RWPE2 (cell line): ENCODE measurements around the gene COMMD10.
A peak's percentile ranks its signal among the peaks of the same experiment; 100 is the strongest.

ENCODE experiments used
- ATAC-seq: fragments of 200-7000 bp; cut with Tn5 transposase; 3 replicates; pipeline ENCODE4 v1.9.1; 2021; ENCODE audit warnings: low read depth
- DNase-seq: peaks from one replicate; pipeline ENCODE4 v3.0.0-alpha.2; 2020; ENCODE audit warnings: low spot score
- H3K27ac ChIP-seq: fragments of 450-650 bp; 2 replicates; pipeline ENCODE4 v1.5.1; 2017; ENCODE audit warnings: mild to moderate bottlenecking; ENCODE audit not compliant: poor library complexity, severe bottlenecking
- H3K27me3 ChIP-seq: fragments of 250-450 bp; sonication (Bioruptor Pico); 2 replicates; pipeline ENCODE4 v1.5.1; 2021; ENCODE audit warnings: mild to moderate bottlenecking, moderate library complexity; ENCODE audit not compliant: insufficient read depth, poor library complexity, severe bottlenecking
- H3K36me3 ChIP-seq: fragments of 250-450 bp; sonication (Bioruptor Pico); 2 replicates; pipeline ENCODE4 v1.5.1; 2020; ENCODE audit warnings: low read depth, mild to moderate bottlenecking, moderate library complexity
- H3K4me1 ChIP-seq: fragments of 250-450 bp; sonication (Bioruptor Pico); 2 replicates; pipeline ENCODE4 v1.5.1; 2021; ENCODE audit warnings: mild to moderate bottlenecking, moderate library complexity; ENCODE audit not compliant: insufficient read depth, poor library complexity, severe bottlenecking
- H3K4me3 ChIP-seq: fragments of 250-450 bp; sonication (Bioruptor Pico); 2 replicates; pipeline ENCODE4 v1.5.1; 2021; ENCODE audit warnings: mild to moderate bottlenecking, moderate library complexity; ENCODE audit not compliant: severe bottlenecking
- H3K9me3 ChIP-seq: fragments of 250-450 bp; sonication (Bioruptor Pico); 2 replicates; pipeline ENCODE4 v1.5.1; 2021; ENCODE audit warnings: mild to moderate bottlenecking, moderate library complexity; ENCODE audit not compliant: severe bottlenecking
- TF ChIP-seq, protein P1 (sequence below): fragments of 450-650 bp; IDR thresholded peaks from one replicate; pipeline ENCODE4 v1.5.1; 2017; ENCODE audit warnings: mild to moderate bottlenecking, moderate library complexity; ENCODE audit not compliant: poor library complexity, severe bottlenecking

COMMD10 gene

GRCh38 chr5:116062352-116062751 is 22.5 kb upstream of the COMMD10 start:
- H3K4me1 ChIP-seq: no peaks in the 10 kb centered on the region
- H3K9me3 ChIP-seq: no peaks in the 10 kb centered on the region
- peaks cover 47% of the 10 kb centered on the region for H3K27me3 ChIP-seq
- H3K27ac ChIP-seq: no peak overlapping the region
- no peaks in the 10 kb centered on the region for H3K36me3 ChIP-seq
- ATAC-seq (no peak), DNase-seq (no peak)
- no peak overlapping the region for H3K4me3 ChIP-seq
- TF ChIP-seq, protein P1, sequence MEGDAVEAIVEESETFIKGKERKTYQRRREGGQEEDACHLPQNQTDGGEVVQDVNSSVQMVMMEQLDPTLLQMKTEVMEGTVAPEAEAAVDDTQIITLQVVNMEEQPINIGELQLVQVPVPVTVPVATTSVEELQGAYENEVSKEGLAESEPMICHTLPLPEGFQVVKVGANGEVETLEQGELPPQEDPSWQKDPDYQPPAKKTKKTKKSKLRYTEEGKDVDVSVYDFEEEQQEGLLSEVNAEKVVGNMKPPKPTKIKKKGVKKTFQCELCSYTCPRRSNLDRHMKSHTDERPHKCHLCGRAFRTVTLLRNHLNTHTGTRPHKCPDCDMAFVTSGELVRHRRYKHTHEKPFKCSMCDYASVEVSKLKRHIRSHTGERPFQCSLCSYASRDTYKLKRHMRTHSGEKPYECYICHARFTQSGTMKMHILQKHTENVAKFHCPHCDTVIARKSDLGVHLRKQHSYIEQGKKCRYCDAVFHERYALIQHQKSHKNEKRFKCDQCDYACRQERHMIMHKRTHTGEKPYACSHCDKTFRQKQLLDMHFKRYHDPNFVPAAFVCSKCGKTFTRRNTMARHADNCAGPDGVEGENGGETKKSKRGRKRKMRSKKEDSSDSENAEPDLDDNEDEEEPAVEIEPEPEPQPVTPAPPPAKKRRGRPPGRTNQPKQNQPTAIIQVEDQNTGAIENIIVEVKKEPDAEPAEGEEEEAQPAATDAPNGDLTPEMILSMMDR: no peak

- H3K4me3 ChIP-seq: no peak overlapping the region
- no peak overlapping the region for H3K27ac ChIP-seq
- peaks cover 35% of the 10 kb centered on the region for H3K27me3 ChIP-seq
- TF ChIP-seq, protein P1: no peak
- ATAC-seq: no peak
- H3K36me3 ChIP-seq: no peaks in the 10 kb centered on the region
- H3K9me3 ChIP-seq: no peaks in the 10 kb centered on the region
- DNase-seq: no peak
- no peaks in the 10 kb centered on the region for H3K4me1 ChIP-seq
Measured at GRCh38 chr5:116063950-116064349, 20.9 kb upstream of the COMMD10 start.

DNA sequence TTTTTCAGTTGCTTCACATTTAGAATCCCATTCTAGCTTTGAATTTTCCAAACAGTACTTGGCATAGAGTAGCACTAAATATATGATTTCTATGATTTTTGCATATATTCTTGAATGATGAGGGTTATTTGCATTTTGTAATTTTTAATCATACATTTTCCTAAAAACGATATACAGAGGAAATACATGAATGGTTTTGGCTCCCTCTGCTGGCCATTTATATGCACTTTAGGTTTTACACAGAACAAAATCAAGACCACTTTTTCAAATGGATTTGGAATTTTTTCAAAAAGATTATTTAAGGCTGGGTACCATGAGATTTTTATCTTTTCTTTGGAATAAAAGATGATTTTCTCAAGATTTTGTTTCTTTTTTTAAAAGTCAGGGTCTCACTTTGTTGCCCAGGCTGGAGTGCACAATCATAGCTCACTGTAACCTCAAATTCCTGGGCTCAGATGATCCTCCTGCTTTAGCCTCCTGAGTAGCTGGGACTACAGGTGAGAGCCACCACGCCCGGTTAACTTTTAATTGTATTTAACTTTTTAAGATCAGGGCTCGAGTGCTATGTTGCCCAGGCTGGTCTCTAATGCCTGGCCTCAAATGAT is 16.7 kb upstream of the COMMD10 start:
- TF ChIP-seq, protein P1: peak; percentile 97
- Histone ChIP-seq H3K4me1 (no peaks in the 10 kb centered on the region), H3K4me3 (no peak overlapping the region), H3K27me3 (peaks cover under 1% of the 10 kb centered on the region), H3K36me3 (no peaks in the 10 kb centered on the region), H3K27ac (no peak overlapping the region), H3K9me3 (no peaks in the 10 kb centered on the region)
- peak; percentile 55; the same call in 2 of the 3 replicates for ATAC-seq
- DNase-seq: no peak

DNA sequence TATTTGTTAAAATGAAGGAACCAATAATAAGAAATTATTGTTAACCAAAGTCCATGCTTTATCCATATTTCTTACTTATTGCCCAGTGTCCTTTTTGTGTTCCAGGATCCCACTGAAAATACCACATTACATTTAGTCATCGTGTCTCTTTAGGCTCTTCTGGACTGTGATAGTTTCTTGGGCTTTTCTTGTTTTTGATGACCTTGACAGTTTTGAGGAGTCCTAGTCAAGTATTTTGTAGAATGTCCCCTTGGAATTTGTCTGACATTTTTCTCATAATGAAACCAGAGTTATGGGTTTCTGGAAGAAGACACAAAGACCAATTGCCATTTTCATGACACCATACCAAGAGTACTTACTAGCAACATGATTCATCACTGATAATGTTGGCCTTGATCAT is 13.6 kb upstream of the COMMD10 start:
- Histone ChIP-seq H3K36me3 (no peaks in the 10 kb centered on the region), H3K9me3 (no peaks in the 10 kb centered on the region), H3K4me1 (no peaks in the 10 kb centered on the region), H3K27ac (no peak overlapping the region), H3K27me3 (peaks cover 4% of the 10 kb centered on the region), H3K4me3 (no peak overlapping the region)
- DNase-seq (no peak), ATAC-seq (no peak)
- TF ChIP-seq, protein P1: no peak

- no peaks in the 10 kb centered on the region for H3K36me3 ChIP-seq
- TF ChIP-seq, protein P1: no peak
- peaks cover 4% of the 10 kb centered on the region for H3K27me3 ChIP-seq
- H3K4me1 ChIP-seq: no peaks in the 10 kb centered on the region
- H3K4me3 ChIP-seq: no peak overlapping the region
- no peaks in the 10 kb centered on the region for H3K9me3 ChIP-seq
- ATAC-seq (no peak), DNase-seq (no peak)
- no peak overlapping the region for H3K27ac ChIP-seq
Measured at GRCh38 chr5:116075191-116075831, 9.5 kb upstream of the COMMD10 start.
